Chondrocyte (in vitro differentiated cells): ENCODE data around the gene POU2F1. TPM values are rescaled to one million over a fixed set of nuclear protein-coding genes. Genes with fewer than 3 reads are reported as not detected.

ENCODE experiments used
- DNase-seq: peaks from one replicate; pipeline ENCODE4 v3.0.0; 2021; ENCODE audit warnings: mixed read lengths, low spot score
- H3K27ac Mint-ChIP-seq: one replicate; pipeline ENCODE4 v1.8.0; 2021; ENCODE audit warnings: mild to moderate bottlenecking, moderate library complexity, mixed read lengths; ENCODE audit not compliant: unreplicated experiment
- H3K27me3 Mint-ChIP-seq: 2 replicates; pipeline ENCODE4 v1.8.0; 2021; ENCODE audit warnings: low read depth, mixed read lengths
- H3K36me3 Mint-ChIP-seq: 2 replicates; pipeline ENCODE4 v1.8.0; 2021; ENCODE audit warnings: low read depth, mixed read lengths
- H3K4me1 Mint-ChIP-seq: 2 replicates; pipeline ENCODE4 v1.8.0; 2021; ENCODE audit warnings: low read depth, mild to moderate bottlenecking, mixed read lengths
- H3K4me3 Mint-ChIP-seq: one replicate; pipeline ENCODE4 v1.8.0; 2021; ENCODE audit warnings: mild to moderate bottlenecking, moderate library complexity, mixed read lengths; ENCODE audit not compliant: unreplicated experiment
- H3K9me3 Mint-ChIP-seq: 2 replicates; pipeline ENCODE4 v1.8.0; 2021; ENCODE audit warnings: low read depth, mixed read lengths
- total RNA-seq: library from RNA; stranded (reverse); gene quantifications from 3 replicates; pipeline ENCODE4 v1.2.1, GENCODE V29; 2021
- TF ChIP-seq, protein P1 (sequence below): fragments of 200-600 bp; sonication (generic); IDR thresholded peaks from 2 replicates; pipeline ENCODE4 v1.5.0; 2021; ENCODE audit warnings: antibody characterized with exemption, mild to moderate bottlenecking, moderate library complexity

POU2F1 gene
- total RNA-seq, 1 donor from 2014 or later: 13.2 TPM

DNA sequence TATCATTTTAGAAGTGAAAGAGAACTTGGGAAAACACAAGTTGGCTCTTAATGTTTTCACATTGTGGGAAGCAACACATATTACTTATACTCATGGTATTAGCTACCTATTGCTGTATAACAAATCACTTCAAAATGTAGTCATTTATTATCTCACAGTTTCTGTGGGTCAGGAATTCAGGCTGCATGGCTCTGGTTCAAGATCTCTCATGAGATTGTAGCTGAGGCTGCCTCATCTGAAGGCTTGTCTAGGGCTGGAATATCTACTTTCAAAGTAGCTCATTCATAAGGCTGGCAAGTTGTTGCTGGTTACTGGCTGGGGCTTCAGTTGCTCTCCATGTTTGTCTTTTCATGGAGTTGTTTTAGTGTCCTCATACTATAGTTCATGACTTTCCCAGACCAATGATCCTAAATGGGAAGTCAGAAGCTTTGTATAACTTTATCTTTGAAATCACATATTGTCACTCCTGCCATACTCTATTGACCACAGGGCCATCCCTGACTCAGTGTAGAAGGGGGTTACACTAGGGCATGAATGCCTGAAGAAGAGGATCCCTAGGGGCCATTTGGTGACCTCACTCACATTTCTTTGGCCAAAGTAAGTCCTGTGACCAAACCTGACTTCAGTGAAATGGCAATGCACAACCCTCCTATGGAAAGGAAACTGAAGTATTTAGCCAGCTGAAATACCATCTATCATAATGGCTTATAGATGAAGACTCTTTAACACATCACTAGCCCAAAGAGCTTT is 37.9 kb upstream of the POU2F1 start:
- Mint-ChIP-seq H3K4me1 (peaks cover 6% of the 10 kb centered on the region), H3K27ac (no peak overlapping the region), H3K27me3 (no peaks in the 10 kb centered on the region), H3K4me3 (no peak overlapping the region), H3K9me3 (no peaks in the 10 kb centered on the region), H3K36me3 (no peaks in the 10 kb centered on the region)
- TF ChIP-seq, protein P1, sequence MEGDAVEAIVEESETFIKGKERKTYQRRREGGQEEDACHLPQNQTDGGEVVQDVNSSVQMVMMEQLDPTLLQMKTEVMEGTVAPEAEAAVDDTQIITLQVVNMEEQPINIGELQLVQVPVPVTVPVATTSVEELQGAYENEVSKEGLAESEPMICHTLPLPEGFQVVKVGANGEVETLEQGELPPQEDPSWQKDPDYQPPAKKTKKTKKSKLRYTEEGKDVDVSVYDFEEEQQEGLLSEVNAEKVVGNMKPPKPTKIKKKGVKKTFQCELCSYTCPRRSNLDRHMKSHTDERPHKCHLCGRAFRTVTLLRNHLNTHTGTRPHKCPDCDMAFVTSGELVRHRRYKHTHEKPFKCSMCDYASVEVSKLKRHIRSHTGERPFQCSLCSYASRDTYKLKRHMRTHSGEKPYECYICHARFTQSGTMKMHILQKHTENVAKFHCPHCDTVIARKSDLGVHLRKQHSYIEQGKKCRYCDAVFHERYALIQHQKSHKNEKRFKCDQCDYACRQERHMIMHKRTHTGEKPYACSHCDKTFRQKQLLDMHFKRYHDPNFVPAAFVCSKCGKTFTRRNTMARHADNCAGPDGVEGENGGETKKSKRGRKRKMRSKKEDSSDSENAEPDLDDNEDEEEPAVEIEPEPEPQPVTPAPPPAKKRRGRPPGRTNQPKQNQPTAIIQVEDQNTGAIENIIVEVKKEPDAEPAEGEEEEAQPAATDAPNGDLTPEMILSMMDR: no peak
- DNase-seq: no peak

DNA sequence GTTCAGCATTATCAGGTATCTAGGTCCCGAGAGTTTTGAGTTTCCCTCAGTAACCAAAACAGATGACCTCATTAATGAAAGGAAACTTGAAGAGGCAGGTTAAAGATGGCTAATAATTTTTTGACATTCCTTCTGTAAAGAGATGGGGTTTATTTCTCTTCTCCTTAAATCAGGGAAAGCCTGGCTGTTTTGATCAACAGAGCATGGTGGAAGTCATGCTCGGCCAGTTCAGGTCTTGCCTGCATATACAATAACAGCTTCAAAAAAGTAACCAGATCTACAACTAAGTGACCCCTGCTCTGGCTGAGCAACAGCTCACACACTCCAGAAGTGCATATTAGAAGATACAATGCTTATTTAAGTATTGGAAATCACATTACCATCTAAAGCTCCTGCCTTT is 36.6 kb upstream of the POU2F1 start:
- Mint-ChIP-seq H3K27me3 (no peaks in the 10 kb centered on the region), H3K36me3 (no peaks in the 10 kb centered on the region), H3K4me3 (no peak overlapping the region), H3K9me3 (no peaks in the 10 kb centered on the region), H3K4me1 (peaks cover 6% of the 10 kb centered on the region), H3K27ac (no peak overlapping the region)
- no peak for DNase-seq
- TF ChIP-seq, protein P1: no peak

DNA sequence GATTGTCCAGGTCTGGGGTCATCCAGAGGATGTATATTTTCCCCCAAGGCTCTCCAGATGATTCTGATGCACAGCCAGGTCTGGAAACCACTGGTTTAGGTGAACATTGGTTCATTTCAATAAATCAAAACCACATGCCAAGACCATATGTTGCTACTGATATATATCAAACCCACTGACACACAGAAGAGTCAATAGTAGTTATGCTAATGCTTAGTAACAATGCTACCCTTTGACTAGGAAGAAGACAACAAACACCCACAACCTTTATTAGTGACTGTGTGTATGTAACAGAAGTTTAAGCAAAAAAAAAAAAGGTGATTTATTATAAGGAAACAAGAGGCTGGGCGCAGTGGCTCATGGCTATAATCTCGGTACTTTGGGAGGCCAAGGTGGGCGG is 35.6 kb upstream of the POU2F1 start:
- Mint-ChIP-seq H3K36me3 (no peaks in the 10 kb centered on the region), H3K4me1 (peaks cover 6% of the 10 kb centered on the region), H3K27me3 (no peaks in the 10 kb centered on the region), H3K4me3 (no peak overlapping the region), H3K27ac (no peak overlapping the region), H3K9me3 (no peaks in the 10 kb centered on the region)
- TF ChIP-seq, protein P1: no peak
- DNase-seq: no peak

DNA sequence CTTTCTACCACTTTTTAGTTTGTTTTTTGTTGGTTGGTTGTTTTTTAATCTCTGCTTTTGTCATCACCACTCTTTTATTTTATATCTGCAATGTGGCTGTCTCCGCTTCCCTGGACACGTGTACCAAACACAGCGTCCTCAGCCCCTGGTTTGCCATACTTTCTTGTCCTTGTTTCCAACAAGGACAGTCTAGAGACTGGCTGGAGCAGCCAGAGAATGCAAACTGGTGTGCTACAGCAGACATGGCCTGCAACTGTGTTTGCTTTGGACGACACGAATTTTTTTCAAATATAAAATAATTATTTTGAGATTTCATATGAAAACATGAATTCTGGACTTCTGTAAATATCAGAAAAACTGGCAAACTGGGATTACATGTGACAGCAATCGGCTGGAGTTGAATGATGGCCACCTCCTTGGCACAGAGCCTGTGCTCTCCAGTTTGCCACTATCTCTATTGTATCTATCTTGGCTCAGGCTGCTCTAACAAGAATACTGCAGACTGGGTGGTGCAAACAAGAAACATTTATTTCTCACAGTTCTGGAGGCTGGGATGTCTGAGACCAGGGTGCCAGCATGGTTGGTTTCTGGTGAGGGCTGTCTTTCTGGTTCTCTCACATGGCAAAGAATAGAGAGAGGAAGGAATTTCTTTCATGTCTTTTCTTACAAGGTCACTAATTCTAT is 34.6 kb upstream of the POU2F1 start:
- Mint-ChIP-seq H3K27ac (no peak overlapping the region), H3K27me3 (no peaks in the 10 kb centered on the region), H3K4me1 (peaks cover 6% of the 10 kb centered on the region), H3K36me3 (no peaks in the 10 kb centered on the region), H3K9me3 (no peaks in the 10 kb centered on the region), H3K4me3 (no peak overlapping the region)
- no peak for DNase-seq
- TF ChIP-seq, protein P1: no peak

DNA sequence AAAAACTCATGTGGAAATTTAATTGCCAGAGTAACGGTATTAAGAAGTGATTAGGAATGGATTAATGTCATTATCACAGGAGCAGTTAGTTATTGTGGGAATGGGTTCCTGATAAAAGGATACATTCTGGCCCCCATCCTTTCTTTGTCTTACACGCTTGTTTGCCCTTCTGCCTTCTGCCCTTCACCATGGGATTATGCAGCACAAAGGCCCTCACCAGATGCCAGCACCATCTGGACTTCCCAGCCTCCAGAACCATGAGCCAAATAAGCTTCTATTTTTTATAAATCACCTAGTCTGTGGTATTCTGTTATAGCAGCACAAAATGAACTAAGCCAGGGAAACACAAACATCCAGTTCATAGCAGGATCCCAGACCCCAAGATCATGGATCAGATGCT is 33.9 kb upstream of the POU2F1 start:
- no peak overlapping the region for H3K27ac Mint-ChIP-seq
- H3K36me3 Mint-ChIP-seq: no peaks in the 10 kb centered on the region
- H3K27me3 Mint-ChIP-seq: no peaks in the 10 kb centered on the region
- DNase-seq: no peak
- no peak overlapping the region for H3K4me3 Mint-ChIP-seq
- TF ChIP-seq, protein P1: no peak
- H3K9me3 Mint-ChIP-seq: no peaks in the 10 kb centered on the region
- peaks cover 7% of the 10 kb centered on the region for H3K4me1 Mint-ChIP-seq
